Muscle of back (tissue), 11 donors: Measurements from ENCODE around the gene HUS1. TPM values are rescaled to one million over a fixed set of nuclear protein-coding genes. Genes with fewer than 3 reads are reported as not detected.
"Not testable (repeated sequence)": the region's sequence is repeated elsewhere in the genome, so short reads cannot be mapped to it uniquely, and the experiment has no call there.

Experiments used
- DNase-seq, 3 donors: peaks; one replicate each; pipeline versions ENCODE4 v3.0.0 to v3.0.0-alpha.2; 2013
- polyA plus RNA-seq, 10 donors: library from polyadenylated mRNA; unstranded; fragments of 120-200 nt; gene quantifications; one replicate each; pipeline ENCODE4 v1.2.1, GENCODE V29; 2013; ENCODE audit not compliant: insufficient read length in 10 of 10

Gene HUS1
- polyA plus RNA-seq, 10 donors, result 13.0 to 23.1 (median 17.5) TPM

GRCh38 chr7:47945261-47946015, 34.0 kb downstream of the HUS1 start:
- peak; percentile 58 to 81 (median 71) for DNase-seq

- DNase-seq, result no peak
Measured at GRCh38 chr7:47944536-47945260, 34.7 kb downstream of the HUS1 start.

- DNase-seq, result no peak
Measured at GRCh38 chr7:47943676-47944474, 35.5 kb downstream of the HUS1 start.

- DNase-seq, result not testable (repeated sequence)
Measured at GRCh38 chr7:47942651-47943050, 36.8 kb downstream of the HUS1 start.

GRCh38 chr7:47942132-47942531, 37.3 kb downstream of the HUS1 start:
- DNase-seq, result no peak

GRCh38 chr7:47941136-47941844, 38.1 kb downstream of the HUS1 start:
- DNase-seq, result peak in 1 of 3 donors; percentile 59

- DNase-seq, result peak in 1 of 3 donors; percentile 26
Measured at GRCh38 chr7:47940088-47941013, 39.1 kb downstream of the HUS1 start.

GRCh38 chr7:47939425-47940036, 39.9 kb downstream of the HUS1 start:
- DNase-seq, result no peak

- DNase-seq, result no peak
Measured at GRCh38 chr7:47938574-47939165, 40.7 kb downstream of the HUS1 start.

- DNase-seq, result no peak
Measured at GRCh38 chr7:47937711-47938573, 41.5 kb downstream of the HUS1 start.

- no peak for DNase-seq
Measured at GRCh38 chr7:47937065-47937687, 42.2 kb downstream of the HUS1 start.

- no peak for DNase-seq
Measured at GRCh38 chr7:47936323-47936722, 43.1 kb downstream of the HUS1 start.

- DNase-seq, result no peak
Measured at GRCh38 chr7:47935336-47935735, 44.1 kb downstream of the HUS1 start.

GRCh38 chr7:47934831-47935230, 44.6 kb downstream of the HUS1 start:
- DNase-seq, result no peak

GRCh38 chr7:47933215-47933614, 46.2 kb downstream of the HUS1 start:
- DNase-seq, result no peak

- no peak for DNase-seq
Measured at GRCh38 chr7:47932466-47933037, 46.9 kb downstream of the HUS1 start.

- no peak for DNase-seq
Measured at GRCh38 chr7:47932016-47932415, 47.4 kb downstream of the HUS1 start.
